ENCODE data around the gene PERM1. TPM values are rescaled to one million over a fixed set of nuclear protein-coding genes. Genes with fewer than 3 reads are reported as not detected.

Gene PERM1
- total and polyA plus RNA-seq, 2 of the 13 experiments (the other 11 are each of a cell fraction or from before 2014, with no cell fraction given), result 0.04 to 0.29 TPM

DNA sequence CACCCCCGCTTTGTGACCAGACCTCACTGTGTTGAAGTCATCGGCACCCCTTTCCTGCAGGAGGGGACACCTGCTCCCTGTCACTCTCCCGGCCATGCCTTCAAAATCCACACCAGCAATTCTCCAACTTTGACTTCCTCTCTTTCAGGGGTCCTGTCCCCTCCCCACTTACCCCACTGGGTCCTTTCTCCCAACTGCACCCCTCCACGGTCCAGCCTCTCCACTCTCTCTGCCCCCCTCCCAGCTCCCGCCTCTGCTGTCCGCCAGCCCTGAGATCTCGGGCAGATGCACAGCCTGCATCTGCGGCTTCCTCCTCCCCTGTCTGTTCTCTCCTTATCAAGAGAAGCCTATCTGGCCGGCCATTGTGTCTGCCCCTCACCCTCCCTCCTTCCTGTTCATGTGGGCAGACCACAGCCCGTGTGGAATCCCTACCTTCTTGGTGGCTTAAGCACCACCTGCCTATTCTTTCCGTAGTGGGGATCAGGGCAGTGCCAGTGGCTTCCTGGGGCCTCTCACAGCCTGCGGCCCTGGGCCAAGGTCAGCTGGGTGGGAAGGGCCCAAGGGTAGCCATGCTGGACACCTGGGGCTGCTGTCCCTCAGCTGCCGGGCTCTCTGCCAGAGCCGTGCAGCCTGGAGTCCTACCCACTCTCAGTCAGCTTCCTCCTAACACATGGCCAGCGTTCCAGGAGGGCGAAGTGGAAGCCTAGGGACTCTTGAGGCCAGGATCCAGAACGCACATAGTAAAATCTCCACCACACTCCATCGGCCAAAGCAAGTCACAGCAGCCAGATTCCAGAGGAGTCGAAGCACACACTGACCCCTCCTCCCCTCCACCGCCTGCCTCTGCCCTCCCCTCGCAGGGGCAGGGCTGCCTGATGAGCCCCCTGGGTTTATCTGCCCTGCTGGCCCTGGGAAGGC, 23.1 kb upstream of the PERM1 start (continued):
- TF ChIP-seq JUND (CRISPR knock-in tag; IDR thresholded peaks at IDR 0.05) (0 out of 2 replicates have a peak, but pooled peaks have one; percentile 18), ZNF354B (CRISPR knock-in tag; IDR thresholded peaks at IDR 0.05) (no peak), ZNF747 (CRISPR knock-in tag; IDR thresholded peaks at IDR 0.05; ENCODE audit: borderline replicate concordance) (no peak; the same call in 1 of the 2 replicates), ZNF496 (CRISPR knock-in tag; IDR thresholded peaks at IDR 0.05; ENCODE audit: insufficient replicate concordance) (no peak), ZNF430 (CRISPR knock-in tag; IDR thresholded peaks at IDR 0.05) (peak; percentile 52), ZMYM3 (CRISPR knock-in tag; IDR thresholded peaks at IDR 0.05) (no peak), ZC3H13 (CRISPR knock-in tag; IDR thresholded peaks at IDR 0.05) (0 out of 2 replicates have a peak, but pooled peaks have one; percentile 81), REXO4 (CRISPR knock-in tag; IDR thresholded peaks at IDR 0.05; ENCODE audit: borderline replicate concordance) (no peak), ZSCAN29 (CRISPR knock-in tag; conservative IDR thresholded peaks at IDR 0.05) (0 out of 2 replicates have a peak, but pooled peaks have one; percentile 53), SATB2 (CRISPR knock-in tag; IDR thresholded peaks at IDR 0.05) (no peak), MXD4 (CRISPR knock-in tag; IDR thresholded peaks at IDR 0.05) (0 out of 2 replicates have a peak, but pooled peaks have one; percentile 43), IRF2 (CRISPR knock-in tag; IDR thresholded peaks at IDR 0.05) (0 out of 2 replicates have a peak, but pooled peaks have one; percentile 30), KMT2A (CRISPR knock-in tag; IDR thresholded peaks at IDR 0.05) (no peak), RXRA (CRISPR knock-in tag; IDR thresholded peaks at IDR 0.05) (peak; percentile 45; the same call in 1 of the 2 replicates), SP5 (CRISPR knock-in tag; IDR thresholded peaks at IDR 0.05; ENCODE audit: borderline replicate concordance, low read depth) (0 out of 2 replicates have a peak, but pooled peaks have one; percentile 26), NRL (CRISPR knock-in tag; IDR thresholded peaks at IDR 0.05; ENCODE audit: borderline replicate concordance) (peak; percentile 81), RXRB (CRISPR knock-in tag; IDR thresholded peaks at IDR 0.05; ENCODE audit: borderline replicate concordance) (peak; percentile 41), SIN3A (IDR thresholded peaks at IDR 0.05; ENCODE audit: borderline replicate concordance, low read depth, low read length) (peak; percentile 54; the same call in 1 of the 2 replicates)
- TF ChIP-seq, protein P1, sequence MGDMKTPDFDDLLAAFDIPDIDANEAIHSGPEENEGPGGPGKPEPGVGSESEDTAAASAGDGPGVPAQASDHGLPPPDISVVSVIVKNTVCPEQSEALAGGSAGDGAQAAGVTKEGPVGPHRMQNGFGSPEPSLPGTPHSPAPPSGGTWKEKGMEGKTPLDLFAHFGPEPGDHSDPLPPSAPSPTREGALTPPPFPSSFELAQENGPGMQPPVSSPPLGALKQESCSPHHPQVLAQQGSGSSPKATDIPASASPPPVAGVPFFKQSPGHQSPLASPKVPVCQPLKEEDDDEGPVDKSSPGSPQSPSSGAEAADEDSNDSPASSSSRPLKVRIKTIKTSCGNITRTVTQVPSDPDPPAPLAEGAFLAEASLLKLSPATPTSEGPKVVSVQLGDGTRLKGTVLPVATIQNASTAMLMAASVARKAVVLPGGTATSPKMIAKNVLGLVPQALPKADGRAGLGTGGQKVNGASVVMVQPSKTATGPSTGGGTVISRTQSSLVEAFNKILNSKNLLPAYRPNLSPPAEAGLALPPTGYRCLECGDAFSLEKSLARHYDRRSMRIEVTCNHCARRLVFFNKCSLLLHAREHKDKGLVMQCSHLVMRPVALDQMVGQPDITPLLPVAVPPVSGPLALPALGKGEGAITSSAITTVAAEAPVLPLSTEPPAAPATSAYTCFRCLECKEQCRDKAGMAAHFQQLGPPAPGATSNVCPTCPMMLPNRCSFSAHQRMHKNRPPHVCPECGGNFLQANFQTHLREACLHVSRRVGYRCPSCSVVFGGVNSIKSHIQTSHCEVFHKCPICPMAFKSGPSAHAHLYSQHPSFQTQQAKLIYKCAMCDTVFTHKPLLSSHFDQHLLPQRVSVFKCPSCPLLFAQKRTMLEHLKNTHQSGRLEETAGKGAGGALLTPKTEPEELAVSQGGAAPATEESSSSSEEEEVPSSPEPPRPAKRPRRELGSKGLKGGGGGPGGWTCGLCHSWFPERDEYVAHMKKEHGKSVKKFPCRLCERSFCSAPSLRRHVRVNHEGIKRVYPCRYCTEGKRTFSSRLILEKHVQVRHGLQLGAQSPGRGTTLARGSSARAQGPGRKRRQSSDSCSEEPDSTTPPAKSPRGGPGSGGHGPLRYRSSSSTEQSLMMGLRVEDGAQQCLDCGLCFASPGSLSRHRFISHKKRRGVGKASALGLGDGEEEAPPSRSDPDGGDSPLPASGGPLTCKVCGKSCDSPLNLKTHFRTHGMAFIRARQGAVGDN (CRISPR knock-in tag; IDR thresholded peaks at IDR 0.05), result peak; percentile 95
- TF ChIP-seq, protein P2, sequence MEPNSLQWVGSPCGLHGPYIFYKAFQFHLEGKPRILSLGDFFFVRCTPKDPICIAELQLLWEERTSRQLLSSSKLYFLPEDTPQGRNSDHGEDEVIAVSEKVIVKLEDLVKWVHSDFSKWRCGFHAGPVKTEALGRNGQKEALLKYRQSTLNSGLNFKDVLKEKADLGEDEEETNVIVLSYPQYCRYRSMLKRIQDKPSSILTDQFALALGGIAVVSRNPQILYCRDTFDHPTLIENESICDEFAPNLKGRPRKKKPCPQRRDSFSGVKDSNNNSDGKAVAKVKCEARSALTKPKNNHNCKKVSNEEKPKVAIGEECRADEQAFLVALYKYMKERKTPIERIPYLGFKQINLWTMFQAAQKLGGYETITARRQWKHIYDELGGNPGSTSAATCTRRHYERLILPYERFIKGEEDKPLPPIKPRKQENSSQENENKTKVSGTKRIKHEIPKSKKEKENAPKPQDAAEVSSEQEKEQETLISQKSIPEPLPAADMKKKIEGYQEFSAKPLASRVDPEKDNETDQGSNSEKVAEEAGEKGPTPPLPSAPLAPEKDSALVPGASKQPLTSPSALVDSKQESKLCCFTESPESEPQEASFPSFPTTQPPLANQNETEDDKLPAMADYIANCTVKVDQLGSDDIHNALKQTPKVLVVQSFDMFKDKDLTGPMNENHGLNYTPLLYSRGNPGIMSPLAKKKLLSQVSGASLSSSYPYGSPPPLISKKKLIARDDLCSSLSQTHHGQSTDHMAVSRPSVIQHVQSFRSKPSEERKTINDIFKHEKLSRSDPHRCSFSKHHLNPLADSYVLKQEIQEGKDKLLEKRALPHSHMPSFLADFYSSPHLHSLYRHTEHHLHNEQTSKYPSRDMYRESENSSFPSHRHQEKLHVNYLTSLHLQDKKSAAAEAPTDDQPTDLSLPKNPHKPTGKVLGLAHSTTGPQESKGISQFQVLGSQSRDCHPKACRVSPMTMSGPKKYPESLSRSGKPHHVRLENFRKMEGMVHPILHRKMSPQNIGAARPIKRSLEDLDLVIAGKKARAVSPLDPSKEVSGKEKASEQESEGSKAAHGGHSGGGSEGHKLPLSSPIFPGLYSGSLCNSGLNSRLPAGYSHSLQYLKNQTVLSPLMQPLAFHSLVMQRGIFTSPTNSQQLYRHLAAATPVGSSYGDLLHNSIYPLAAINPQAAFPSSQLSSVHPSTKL (CRISPR knock-in tag; IDR thresholded peaks at IDR 0.05), result peak; percentile 38; the same call in 1 of the 2 replicates
